GM18526 (cell line): ENCODE results near the gene NLGN1.

Experiments
- POLR2A ChIP-seq: IDR thresholded peaks from 3 replicates; pipeline ENCODE4 v1.6.1; 2011; ENCODE audit not compliant: insufficient read length; ENCODE audit errors: extremely low read depth

Gene NLGN1

DNA sequence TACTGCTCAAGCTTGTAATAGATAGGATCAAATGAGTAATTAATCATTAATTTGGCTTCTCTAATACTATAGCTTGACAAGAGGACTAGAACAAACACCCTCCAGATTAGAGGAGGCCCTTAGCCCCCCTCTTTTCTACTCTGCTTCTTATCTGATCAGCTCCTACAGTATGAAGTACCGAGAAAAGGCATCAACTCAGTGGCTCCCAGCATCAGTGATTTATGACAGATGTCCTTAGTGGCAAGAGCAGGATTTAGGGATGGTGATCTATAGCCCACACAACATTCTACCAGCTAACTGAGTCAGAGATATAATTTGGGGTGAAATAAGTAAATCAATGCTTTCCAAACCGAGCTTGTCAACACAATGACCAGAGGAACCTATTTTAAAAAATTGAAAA is 541.1 kb downstream of the NLGN1 start:
- TF ChIP-seq POLR2A, result no peak

DNA sequence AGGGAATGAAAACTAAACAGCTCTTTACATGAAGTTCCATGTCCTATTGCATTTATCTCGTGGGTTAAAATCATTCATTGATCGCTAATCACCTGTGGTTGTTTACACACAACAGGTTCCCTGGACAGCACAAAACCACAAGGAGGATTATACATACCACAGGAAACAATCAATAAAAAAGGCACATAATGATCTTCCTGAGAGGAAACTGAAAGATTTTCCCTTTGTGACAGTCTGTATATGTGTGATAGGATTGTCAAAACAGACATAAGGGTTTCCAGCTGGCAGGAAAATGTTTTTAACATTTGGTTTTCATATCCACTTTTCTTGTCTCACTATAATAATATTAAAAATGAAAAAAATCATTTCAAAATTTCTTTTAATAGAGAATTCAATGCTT is 541.8 kb downstream of the NLGN1 start:
- no peak for TF ChIP-seq POLR2A

DNA sequence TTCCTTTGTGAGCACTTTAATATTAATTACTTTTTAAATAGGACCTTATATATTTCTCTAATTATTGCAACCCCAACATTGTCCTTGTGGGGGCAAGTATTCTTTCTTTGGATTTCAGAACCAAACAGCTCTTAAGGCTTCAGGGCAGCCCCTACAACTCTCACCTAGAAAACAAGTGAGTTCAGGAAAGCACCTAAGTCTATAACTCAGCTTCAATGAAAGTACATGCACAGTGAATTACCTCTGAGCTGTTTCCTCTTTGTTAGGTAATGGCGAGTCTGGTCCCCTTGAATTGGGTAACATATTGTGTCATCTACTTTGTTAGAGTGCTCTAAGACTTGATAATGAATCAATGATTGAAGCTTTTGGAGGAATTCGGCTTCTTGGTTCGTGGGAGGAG is 545.7 kb downstream of the NLGN1 start:
- TF ChIP-seq POLR2A, result no peak

DNA sequence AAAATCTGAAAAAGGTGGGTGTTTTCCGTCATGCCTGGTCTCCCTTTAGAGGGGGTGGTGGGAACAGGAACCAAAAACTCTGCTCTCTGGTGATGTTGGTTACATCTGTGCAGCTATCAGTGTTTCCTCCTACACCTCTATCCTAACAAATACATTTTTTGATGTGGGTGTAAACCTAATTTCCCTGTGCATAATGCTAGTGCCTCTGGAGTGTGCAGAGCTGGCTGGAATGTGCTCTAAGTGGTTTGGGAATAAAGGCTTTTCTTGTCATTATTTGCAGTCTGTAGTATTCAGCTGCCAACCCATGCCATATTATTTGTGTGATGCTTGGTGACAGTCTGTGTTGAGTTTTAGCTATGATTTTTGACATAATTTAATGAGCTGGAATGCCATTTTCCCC is 547.6 kb downstream of the NLGN1 start:
- TF ChIP-seq POLR2A, result no peak

DNA sequence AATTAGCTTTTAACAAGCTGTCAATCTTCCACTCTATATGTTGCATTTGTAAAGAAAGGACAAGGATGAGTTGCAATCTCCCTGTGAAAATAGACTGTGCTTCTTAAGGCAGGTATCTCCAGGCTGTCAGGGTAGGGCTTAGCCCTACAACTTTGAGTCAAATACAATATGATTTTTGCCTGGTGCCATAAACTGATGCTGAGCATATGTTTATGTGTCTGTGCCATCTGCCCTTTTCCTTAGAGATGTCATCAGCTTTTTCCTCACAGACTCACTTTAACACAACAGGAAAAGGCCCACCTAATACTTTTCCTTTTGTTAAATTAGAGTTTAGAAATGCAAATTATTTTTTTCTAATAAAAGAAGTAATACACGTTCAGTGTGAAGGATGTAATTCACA is 548.3 kb downstream of the NLGN1 start:
- no peak for TF ChIP-seq POLR2A

DNA sequence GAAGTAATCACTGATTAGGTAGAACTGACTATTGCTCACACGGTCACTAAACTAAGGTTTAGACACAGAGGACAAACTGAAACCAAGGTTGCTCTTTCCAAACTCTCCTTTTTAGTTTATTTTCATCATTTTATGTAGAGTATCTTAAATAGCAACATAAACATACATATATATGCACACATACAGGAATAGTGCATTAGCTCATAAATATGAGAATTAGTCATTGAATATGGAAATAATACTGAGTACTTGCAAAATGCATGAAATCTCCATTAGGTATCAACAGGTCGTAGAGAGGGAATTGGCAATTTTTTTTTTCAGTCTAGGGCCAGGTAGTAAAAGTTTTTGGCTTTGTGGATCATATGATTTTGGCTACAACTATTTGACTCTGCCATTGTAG is 557.1 kb downstream of the NLGN1 start:
- no peak for TF ChIP-seq POLR2A

DNA sequence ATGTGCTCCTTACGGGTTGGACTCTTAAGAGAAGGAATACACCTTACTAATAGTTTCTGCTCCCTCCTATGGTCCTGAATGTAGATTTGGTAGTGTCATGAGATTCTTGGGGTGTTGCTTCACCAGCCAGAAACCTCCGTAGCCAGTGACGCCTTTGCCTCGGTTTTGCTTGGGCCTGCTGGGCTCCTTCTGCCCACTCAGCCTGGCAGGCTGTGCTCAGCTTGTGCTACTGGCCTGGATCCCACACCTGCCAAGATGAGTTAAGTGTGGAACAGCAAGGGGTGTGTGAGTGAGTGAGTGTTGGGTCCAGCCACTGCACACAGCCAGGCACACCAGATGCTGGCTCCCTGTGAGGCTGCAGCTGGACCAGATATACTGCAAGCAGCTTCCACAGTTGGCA is 560.1 kb downstream of the NLGN1 start:
- TF ChIP-seq POLR2A, result no peak

DNA sequence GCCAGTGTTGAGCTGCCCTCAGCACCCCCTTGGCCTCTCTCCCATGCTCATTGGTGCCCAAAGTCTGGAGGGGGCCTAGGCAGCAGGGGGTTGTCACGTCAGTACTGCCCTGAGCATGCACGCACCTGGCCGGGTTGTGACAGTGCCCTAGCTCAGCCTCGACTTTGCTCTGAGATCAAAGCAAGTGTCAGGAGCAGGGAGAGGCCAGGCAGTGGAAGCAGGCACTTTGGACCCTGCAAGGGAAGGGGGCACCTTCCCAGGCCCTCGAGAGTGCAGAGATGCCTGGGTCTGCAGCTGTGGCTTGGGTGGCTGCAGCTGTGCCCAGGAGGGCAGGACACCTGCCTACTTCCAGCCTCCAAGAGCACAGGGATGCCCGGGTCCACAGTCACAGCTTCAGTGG is 561.3 kb downstream of the NLGN1 start:
- no peak for TF ChIP-seq POLR2A

DNA sequence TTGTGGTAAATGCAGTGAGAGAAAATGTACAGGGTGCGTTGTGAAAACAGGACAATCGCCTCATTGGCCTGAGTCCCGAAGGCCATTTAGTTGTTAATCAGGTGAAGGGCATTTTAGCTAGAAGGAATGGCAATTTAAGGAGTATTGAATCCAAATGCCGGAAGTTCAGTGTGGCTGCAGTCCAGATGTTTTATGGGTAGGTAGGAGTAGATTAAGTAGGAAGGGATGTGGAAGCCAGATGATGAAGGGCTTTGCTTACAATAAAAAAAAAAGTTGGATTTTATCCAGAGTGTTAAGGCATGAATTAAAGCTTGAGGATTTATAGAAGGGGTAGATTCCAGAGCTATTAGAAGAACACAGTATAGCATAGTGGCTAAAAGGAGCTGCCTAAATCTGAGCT is 572.7 kb downstream of the NLGN1 start:
- no peak for TF ChIP-seq POLR2A

DNA sequence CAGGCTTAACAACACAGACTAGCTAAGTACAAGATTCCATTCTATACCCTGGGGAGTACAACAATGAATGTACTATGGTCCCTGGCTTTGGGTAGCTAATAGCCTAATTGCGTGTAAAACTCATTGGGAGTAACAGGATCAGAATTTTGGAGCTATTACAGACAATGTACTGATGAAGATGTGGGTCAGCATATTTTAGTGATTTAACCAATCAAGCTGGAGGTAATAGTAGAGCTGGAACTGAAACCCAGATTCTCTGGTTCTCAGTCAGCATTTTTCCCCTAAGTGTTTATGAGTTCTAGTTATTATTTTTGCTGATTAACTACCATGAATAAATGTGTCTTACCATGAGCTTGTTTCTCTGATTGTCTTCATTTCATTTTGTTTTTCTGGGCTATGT is 578.7 kb downstream of the NLGN1 start:
- TF ChIP-seq POLR2A, result no peak

DNA sequence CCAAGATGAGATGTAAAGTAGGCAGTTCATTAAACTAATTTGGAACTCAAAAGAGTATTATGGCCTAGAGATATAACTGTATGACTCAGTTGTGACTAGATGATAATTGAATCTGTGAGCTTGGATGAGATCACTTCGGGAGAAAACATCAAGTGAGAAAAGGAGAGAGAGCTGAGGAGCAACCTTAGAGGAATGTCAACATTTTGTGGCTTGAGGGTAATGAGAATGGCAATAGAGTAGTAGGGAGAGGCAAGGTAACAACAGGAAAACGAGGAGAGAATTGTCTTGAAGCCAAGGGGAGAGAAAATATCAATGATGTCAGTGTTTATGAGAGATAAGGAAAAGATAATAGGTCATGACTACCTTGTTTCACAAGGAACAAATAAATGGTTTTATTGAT is 580.2 kb downstream of the NLGN1 start:
- no peak for TF ChIP-seq POLR2A

DNA sequence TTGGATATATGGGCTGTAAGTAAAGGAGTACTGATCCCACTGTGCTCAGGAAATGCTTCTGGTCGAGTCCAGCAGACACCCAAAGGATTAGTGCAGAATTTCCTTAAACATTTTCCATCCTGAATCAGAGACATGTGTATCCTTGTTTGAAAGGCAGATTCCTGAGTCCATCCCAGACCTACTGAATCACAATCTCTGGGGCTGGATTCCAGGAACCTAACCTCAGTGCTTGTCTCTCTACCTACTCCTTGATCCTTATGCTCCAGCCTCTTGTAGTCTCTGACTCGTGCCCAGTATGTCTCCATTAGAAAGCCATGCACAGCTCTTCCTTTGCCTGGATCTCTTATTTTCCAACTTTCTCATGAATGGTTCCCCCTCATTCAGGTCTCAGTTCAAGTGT is 585.8 kb downstream of the NLGN1 start:
- no peak for TF ChIP-seq POLR2A

DNA sequence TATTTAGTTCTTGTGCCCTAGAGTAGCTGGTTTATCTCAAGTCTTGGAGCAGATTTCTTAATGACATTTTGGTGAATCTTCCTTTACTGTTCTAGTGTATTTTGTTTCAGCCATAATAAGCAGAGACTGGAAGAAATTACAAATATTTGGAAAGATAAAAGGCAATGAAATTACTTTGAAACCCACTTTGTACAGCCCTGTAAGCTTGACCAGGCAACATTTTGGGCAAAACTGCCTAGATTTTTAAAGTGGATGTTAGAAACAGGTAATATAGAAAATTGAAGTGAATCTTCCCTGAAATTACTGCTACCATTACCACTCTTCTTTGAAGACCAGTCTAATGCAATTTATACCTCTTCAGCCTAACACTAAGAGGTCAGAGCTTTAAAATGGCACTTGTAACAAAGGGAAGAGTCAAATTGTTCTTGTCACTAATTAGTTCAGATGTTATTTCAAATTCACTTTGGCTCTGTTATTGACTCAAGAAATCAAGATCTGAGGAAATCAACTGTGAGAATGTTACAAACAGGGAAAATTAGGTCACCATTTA is 589.4 kb downstream of the NLGN1 start:
- TF ChIP-seq POLR2A, result no peak

DNA sequence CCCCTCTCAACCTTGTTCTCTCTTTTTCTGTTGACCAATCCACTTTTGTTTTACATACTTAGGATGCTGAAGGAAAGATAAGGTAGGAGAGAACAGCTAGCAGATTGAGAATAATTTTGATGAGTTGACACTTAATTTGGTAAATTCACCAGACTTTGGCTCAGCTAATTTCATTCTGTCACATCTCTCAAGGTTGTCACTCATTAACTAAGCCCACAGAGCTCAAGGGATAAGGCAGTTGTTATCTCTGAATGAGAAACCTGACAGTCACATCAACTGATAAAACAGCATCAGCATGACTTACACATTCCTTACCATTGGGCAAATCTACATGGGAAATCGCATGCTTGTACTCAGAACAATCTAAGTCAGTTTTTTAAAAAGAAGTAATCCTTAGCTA is 591.4 kb downstream of the NLGN1 start:
- no peak for TF ChIP-seq POLR2A

DNA sequence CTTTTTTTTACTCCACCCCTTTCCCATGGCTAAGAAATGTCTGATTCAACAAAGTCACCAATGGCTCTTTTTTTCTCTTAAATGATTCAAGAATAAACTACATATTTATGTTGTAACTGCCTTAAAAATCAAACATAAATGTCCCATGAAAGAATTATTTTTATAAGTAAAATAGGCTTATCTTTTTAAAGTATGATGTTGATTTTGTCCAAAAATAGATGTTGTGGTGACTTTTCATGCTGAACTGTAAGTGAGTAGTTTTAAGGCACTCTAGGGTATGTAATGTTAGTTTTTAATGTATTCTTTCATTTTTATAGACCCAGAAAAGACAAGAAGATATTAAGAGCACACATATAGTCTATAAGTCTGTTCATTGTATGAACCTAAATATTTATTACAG is 594.9 kb downstream of the NLGN1 start:
- TF ChIP-seq POLR2A, result no peak

DNA sequence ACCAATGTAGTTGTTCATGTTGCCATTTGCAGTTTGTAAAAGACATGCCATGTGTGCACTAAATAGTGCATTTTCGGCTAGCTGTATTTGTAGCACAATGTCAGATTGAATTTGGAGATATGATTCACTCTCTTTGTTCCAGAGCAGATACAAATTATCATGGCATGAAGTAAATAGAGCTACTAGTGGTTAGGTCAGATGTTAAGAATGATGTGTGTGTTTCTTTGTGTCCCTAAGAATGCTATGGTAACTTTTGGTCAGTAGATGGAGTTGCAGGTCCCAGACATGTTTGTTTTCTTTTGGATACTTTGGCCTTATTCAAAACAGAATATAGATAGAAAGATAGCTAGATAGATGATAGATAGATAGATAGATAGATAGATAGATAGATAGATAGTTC is 595.8 kb downstream of the NLGN1 start:
- no peak for TF ChIP-seq POLR2A

DNA sequence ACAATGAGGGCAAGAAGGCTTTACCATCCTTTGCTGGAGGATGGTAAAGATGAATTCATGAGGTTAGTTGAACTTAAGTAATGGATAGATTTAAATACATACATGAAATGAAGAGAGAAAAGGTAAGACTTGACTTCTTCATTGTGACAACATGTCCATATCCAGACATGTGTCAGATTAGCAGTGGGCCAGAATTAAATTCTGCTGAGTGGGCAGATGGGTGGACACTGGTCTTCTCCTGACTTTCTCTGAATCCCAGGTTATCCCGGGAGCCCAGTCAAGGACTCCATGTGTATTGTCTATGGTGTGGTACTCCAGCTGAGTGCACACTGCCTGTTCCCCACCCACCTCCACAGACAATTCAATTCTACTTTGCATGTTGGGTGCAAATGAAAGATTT is 603.1 kb downstream of the NLGN1 start:
- no peak for TF ChIP-seq POLR2A

DNA sequence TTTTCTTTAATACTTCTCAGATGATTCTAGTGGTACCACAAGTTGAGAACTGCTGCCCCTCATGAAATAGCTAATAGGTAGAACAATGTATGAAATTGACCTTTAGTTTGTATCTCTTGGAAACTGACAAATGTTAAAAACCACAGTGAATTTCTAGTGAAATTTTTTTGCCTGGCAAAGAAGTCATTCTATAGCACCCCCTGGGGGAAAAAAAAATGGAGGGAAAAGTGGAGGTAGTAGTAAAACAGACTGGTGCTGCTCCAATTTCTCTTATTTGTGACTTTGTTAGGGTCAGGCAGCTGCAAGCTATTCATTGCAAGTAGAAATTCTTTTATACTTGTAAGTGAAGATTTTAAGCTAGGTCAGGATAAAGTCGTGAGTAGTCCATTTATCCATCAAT is 605.0 kb downstream of the NLGN1 start:
- TF ChIP-seq POLR2A, result no peak

DNA sequence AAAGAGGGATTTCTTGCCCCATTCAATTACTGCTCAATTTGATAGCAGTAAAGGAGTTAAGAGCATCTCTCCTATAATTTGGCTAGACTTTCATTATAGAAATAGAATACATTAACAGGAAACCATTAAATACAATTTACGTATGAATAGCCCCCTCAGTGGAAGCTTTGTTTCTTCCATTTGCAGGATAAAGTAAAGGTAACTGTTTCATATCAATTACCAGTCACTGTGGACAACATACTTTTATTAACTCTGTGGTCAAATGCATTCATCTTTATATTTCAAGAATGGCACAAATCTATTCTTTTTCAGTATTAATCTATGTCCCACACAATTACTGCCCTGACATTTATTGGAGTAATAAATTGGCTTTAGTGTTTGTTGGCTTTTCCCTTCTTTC is 613.4 kb downstream of the NLGN1 start:
- no peak for TF ChIP-seq POLR2A

DNA sequence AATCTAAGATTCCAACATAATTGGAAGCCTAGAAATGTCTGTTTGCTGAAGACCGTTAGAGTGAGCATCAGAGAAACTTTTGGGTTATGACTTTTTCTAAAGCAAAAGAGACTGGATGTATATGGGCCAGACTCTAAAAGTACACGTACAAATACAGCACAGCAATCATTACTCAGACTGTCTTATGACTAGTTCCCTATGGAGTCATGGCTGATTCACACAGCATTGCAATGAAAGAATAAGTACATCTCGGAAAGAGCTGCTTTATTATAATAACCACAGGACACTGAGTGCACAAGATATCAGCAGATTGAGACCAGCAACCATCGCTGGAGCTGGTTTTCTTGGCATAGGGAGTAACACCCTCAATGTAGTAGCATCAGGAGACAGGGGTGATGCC is 618.6 kb downstream of the NLGN1 start:
- TF ChIP-seq POLR2A, result no peak
